Activated naive CD8-positive, alpha-beta T cell treated with anti-CD3 and anti-CD28 coated beads for 36 hours (primary cell): ENCODE measurements around the gene GJA1. TPM values are rescaled to one million over a fixed set of nuclear protein-coding genes. Genes with fewer than 3 reads are reported as not detected.
"Not testable (repeated sequence)": the region's sequence is repeated elsewhere in the genome, so short reads cannot be mapped to it uniquely, and the experiment has no call there.

Source experiments
- DNase-seq: peaks from one replicate; pipeline ENCODE4 v3.0.0; 2021
- H3K27ac Mint-ChIP-seq: one replicate; pipeline ENCODE4 v1.8.0; 2022; ENCODE audit warnings: mild to moderate bottlenecking, moderate library complexity, mixed read lengths
- H3K27me3 Mint-ChIP-seq: one replicate; pipeline ENCODE4 v1.8.0; 2022; ENCODE audit warnings: mild to moderate bottlenecking, mixed read lengths
- H3K36me3 Mint-ChIP-seq: one replicate; pipeline ENCODE4 v1.8.0; 2021; ENCODE audit warnings: mild to moderate bottlenecking, mixed read lengths
- H3K4me1 Mint-ChIP-seq: one replicate; pipeline ENCODE4 v1.8.0; 2021; ENCODE audit warnings: mixed read lengths
- H3K4me3 Mint-ChIP-seq: one replicate; pipeline ENCODE4 v1.8.0; 2022; ENCODE audit warnings: mild to moderate bottlenecking, moderate library complexity, mixed read lengths
- H3K9me3 Mint-ChIP-seq: one replicate; pipeline ENCODE4 v1.8.0; 2022; ENCODE audit warnings: mixed read lengths
- total RNA-seq, 2 experiments: library from RNA; stranded (reverse); gene quantifications; one replicate each; pipeline ENCODE4 v1.2.3, GENCODE V29; 2021

Gene GJA1
- under 1 TPM; 0.06 to 0.24 TPM for total RNA-seq

GRCh38 chr6:121435444-121436069 is at the start of gene GJA1:
Gene GJA1 (plus strand): TSS chr6:121435646. CDS start chr6:121446848, 11,202 bp downstream.
- Mint-ChIP-seq H3K27me3 (peaks cover 47% of the 10 kb centered on the region), H3K4me1 (peaks cover 19% of the 10 kb centered on the region), H3K36me3 (peaks cover 2% of the 10 kb centered on the region), H3K9me3 (no peaks in the 10 kb centered on the region), H3K4me3 (peak within 1 kb of the TSS; percentile 82), H3K27ac (no peak within 1 kb of the TSS)
- no peak for DNase-seq

GRCh38 chr6:121386551-121386950 is 48.9 kb upstream of the GJA1 start:
- H3K4me1 Mint-ChIP-seq, H3K27me3 Mint-ChIP-seq, H3K27ac Mint-ChIP-seq, DNase-seq, H3K9me3 Mint-ChIP-seq, H3K36me3 Mint-ChIP-seq, H3K4me3 Mint-ChIP-seq: not testable (repeated sequence)

GRCh38 chr6:121389419-121389818 is 46.0 kb upstream of the GJA1 start:
- no peak for DNase-seq
- Mint-ChIP-seq H3K4me1 (no peaks in the 10 kb centered on the region), H3K4me3 (no peak overlapping the region), H3K9me3 (no peaks in the 10 kb centered on the region), H3K27me3 (no peaks in the 10 kb centered on the region), H3K27ac (no peak overlapping the region), H3K36me3 (no peaks in the 10 kb centered on the region)

- DNase-seq: no peak
- Mint-ChIP-seq H3K27me3 (no peaks in the 10 kb centered on the region), H3K4me3 (no peak overlapping the region), H3K4me1 (no peaks in the 10 kb centered on the region), H3K36me3 (no peaks in the 10 kb centered on the region), H3K27ac (no peak overlapping the region), H3K9me3 (no peaks in the 10 kb centered on the region)
Observed at GRCh38 chr6:121393731-121394505, 41.5 kb upstream of the GJA1 start.

- DNase-seq: no peak
- Mint-ChIP-seq H3K27me3 (no peaks in the 10 kb centered on the region), H3K4me1 (no peaks in the 10 kb centered on the region), H3K27ac (no peak overlapping the region), H3K4me3 (no peak overlapping the region), H3K36me3 (no peaks in the 10 kb centered on the region), H3K9me3 (no peaks in the 10 kb centered on the region)
Observed at GRCh38 chr6:121395736-121396135, 39.7 kb upstream of the GJA1 start.

GRCh38 chr6:121397188-121397587 is 38.3 kb upstream of the GJA1 start:
- not testable (repeated sequence) for H3K27me3 Mint-ChIP-seq, H3K36me3 Mint-ChIP-seq, DNase-seq, H3K27ac Mint-ChIP-seq, H3K4me3 Mint-ChIP-seq, H3K4me1 Mint-ChIP-seq, H3K9me3 Mint-ChIP-seq

GRCh38 chr6:121398127-121398526 is 37.3 kb upstream of the GJA1 start:
- no peaks in the 10 kb centered on the region for H3K36me3 Mint-ChIP-seq
- no peak overlapping the region for H3K4me3 Mint-ChIP-seq
- no peaks in the 10 kb centered on the region for H3K9me3 Mint-ChIP-seq
- no peaks in the 10 kb centered on the region for H3K4me1 Mint-ChIP-seq
- H3K27ac Mint-ChIP-seq: no peak overlapping the region
- no peak for DNase-seq
- no peaks in the 10 kb centered on the region for H3K27me3 Mint-ChIP-seq

GRCh38 chr6:121399966-121400365 is 35.5 kb upstream of the GJA1 start:
- no peak for DNase-seq
- Mint-ChIP-seq H3K36me3 (no peaks in the 10 kb centered on the region), H3K9me3 (no peaks in the 10 kb centered on the region), H3K27me3 (no peaks in the 10 kb centered on the region), H3K4me3 (no peak overlapping the region), H3K27ac (no peak overlapping the region), H3K4me1 (no peaks in the 10 kb centered on the region)

GRCh38 chr6:121403964-121404363 is 31.5 kb upstream of the GJA1 start:
- H3K9me3 Mint-ChIP-seq: no peaks in the 10 kb centered on the region
- DNase-seq: no peak
- H3K27ac Mint-ChIP-seq: no peak overlapping the region
- no peaks in the 10 kb centered on the region for H3K4me1 Mint-ChIP-seq
- no peaks in the 10 kb centered on the region for H3K36me3 Mint-ChIP-seq
- peaks cover 8% of the 10 kb centered on the region for H3K27me3 Mint-ChIP-seq
- no peak overlapping the region for H3K4me3 Mint-ChIP-seq

- Mint-ChIP-seq H3K4me3 (no peak overlapping the region), H3K27me3 (peaks cover 8% of the 10 kb centered on the region), H3K4me1 (no peaks in the 10 kb centered on the region), H3K36me3 (no peaks in the 10 kb centered on the region), H3K27ac (no peak overlapping the region), H3K9me3 (no peaks in the 10 kb centered on the region)
- DNase-seq: no peak
Observed at GRCh38 chr6:121405306-121405705, 30.1 kb upstream of the GJA1 start.

GRCh38 chr6:121408321-121408720 is 27.1 kb upstream of the GJA1 start:
- Mint-ChIP-seq H3K27ac (no peak overlapping the region), H3K36me3 (no peaks in the 10 kb centered on the region), H3K9me3 (no peaks in the 10 kb centered on the region), H3K27me3 (peaks cover 8% of the 10 kb centered on the region), H3K4me3 (no peak overlapping the region), H3K4me1 (no peaks in the 10 kb centered on the region)
- DNase-seq: no peak

GRCh38 chr6:121413879-121414278 is 21.6 kb upstream of the GJA1 start:
- Mint-ChIP-seq H3K27ac (no peak overlapping the region), H3K4me1 (no peaks in the 10 kb centered on the region), H3K9me3 (no peaks in the 10 kb centered on the region), H3K36me3 (no peaks in the 10 kb centered on the region), H3K4me3 (no peak overlapping the region), H3K27me3 (peaks cover 3% of the 10 kb centered on the region)
- DNase-seq: no peak

GRCh38 chr6:121418346-121418745 is 17.1 kb upstream of the GJA1 start:
- Mint-ChIP-seq H3K36me3 (no peaks in the 10 kb centered on the region), H3K4me3 (no peak overlapping the region), H3K9me3 (no peaks in the 10 kb centered on the region), H3K27ac (no peak overlapping the region), H3K27me3 (peaks cover 3% of the 10 kb centered on the region), H3K4me1 (no peaks in the 10 kb centered on the region)
- no peak for DNase-seq

GRCh38 chr6:121426686-121427085 is 8.8 kb upstream of the GJA1 start:
- no peaks in the 10 kb centered on the region for H3K9me3 Mint-ChIP-seq
- H3K27ac Mint-ChIP-seq: no peak overlapping the region
- H3K4me1 Mint-ChIP-seq: no peaks in the 10 kb centered on the region
- no peak for DNase-seq
- no peak overlapping the region for H3K4me3 Mint-ChIP-seq
- H3K27me3 Mint-ChIP-seq: no peaks in the 10 kb centered on the region
- H3K36me3 Mint-ChIP-seq: no peaks in the 10 kb centered on the region

GRCh38 chr6:121428872-121429756 is 6.3 kb upstream of the GJA1 start:
- no peaks in the 10 kb centered on the region for H3K4me1 Mint-ChIP-seq
- no peak overlapping the region for H3K27ac Mint-ChIP-seq
- no peak overlapping the region for H3K4me3 Mint-ChIP-seq
- H3K36me3 Mint-ChIP-seq: no peaks in the 10 kb centered on the region
- H3K27me3 Mint-ChIP-seq: peaks cover 5% of the 10 kb centered on the region
- no peak for DNase-seq
- no peaks in the 10 kb centered on the region for H3K9me3 Mint-ChIP-seq
